ENCODE measurements around the gene GALNT17. TPM values are rescaled to one million over a fixed set of nuclear protein-coding genes. Genes with fewer than 3 reads are reported as not detected.

Gene GALNT17
- total and polyA plus RNA-seq, 2 experiments from 2014 or later = 11.1 to 65.6 TPM

- H3K27ac ChIP-seq (ENCODE audit: low read depth) = no peak overlapping the region
- no peak overlapping the region for H2AFZ ChIP-seq
- H3K4me1 Mint-ChIP-seq = peaks cover 18% of the 10 kb centered on the region
- no peaks in the 10 kb centered on the region; the same call in 1 of the 2 replicates for H3K36me3 ChIP-seq (ENCODE audit: insufficient read depth)
- H4K20me1 ChIP-seq (replicated peaks; ENCODE audit: insufficient read depth) = no peaks in the 10 kb centered on the region
- H3K4me3 ChIP-seq = no peak overlapping the region
- H3K4me1 ChIP-seq (ENCODE audit: insufficient read depth) = peaks cover 13% of the 10 kb centered on the region; the same call in 1 of the 2 replicates
- no peaks in the 10 kb centered on the region for H3K9me2 ChIP-seq (ENCODE audit: insufficient read depth)
- peaks cover 9% of the 10 kb centered on the region for H3K9me3 Mint-ChIP-seq
- H3K79me2 ChIP-seq (replicated peaks; ENCODE audit: insufficient read depth) = no peaks in the 10 kb centered on the region
- peaks cover 7% of the 10 kb centered on the region for H3K27me3 Mint-ChIP-seq (ENCODE audit: insufficient read depth, low read depth, poor library complexity)
- H3K4me3 Mint-ChIP-seq = no peak overlapping the region
- DNase-seq (ENCODE audit: low spot score) = peak; percentile 30
- H3K27ac Mint-ChIP-seq = peak overlapping the region; percentile 26; the same call in 1 of the 2 replicates
- no peaks in the 10 kb centered on the region for H3K27me3 ChIP-seq (ENCODE audit: insufficient read depth)
- peaks cover 41% of the 10 kb centered on the region for H3K36me3 Mint-ChIP-seq (ENCODE audit: low read depth)
- H3F3A ChIP-seq (replicated peaks; ENCODE audit: low read depth) = 0 out of 2 replicates have a peak, but pooled peaks cover 2% of the 10 kb centered on the region
- no peak overlapping the region for H3K4me2 ChIP-seq
- peak; percentile 93 for ATAC-seq
- TF ChIP-seq, protein P1, sequence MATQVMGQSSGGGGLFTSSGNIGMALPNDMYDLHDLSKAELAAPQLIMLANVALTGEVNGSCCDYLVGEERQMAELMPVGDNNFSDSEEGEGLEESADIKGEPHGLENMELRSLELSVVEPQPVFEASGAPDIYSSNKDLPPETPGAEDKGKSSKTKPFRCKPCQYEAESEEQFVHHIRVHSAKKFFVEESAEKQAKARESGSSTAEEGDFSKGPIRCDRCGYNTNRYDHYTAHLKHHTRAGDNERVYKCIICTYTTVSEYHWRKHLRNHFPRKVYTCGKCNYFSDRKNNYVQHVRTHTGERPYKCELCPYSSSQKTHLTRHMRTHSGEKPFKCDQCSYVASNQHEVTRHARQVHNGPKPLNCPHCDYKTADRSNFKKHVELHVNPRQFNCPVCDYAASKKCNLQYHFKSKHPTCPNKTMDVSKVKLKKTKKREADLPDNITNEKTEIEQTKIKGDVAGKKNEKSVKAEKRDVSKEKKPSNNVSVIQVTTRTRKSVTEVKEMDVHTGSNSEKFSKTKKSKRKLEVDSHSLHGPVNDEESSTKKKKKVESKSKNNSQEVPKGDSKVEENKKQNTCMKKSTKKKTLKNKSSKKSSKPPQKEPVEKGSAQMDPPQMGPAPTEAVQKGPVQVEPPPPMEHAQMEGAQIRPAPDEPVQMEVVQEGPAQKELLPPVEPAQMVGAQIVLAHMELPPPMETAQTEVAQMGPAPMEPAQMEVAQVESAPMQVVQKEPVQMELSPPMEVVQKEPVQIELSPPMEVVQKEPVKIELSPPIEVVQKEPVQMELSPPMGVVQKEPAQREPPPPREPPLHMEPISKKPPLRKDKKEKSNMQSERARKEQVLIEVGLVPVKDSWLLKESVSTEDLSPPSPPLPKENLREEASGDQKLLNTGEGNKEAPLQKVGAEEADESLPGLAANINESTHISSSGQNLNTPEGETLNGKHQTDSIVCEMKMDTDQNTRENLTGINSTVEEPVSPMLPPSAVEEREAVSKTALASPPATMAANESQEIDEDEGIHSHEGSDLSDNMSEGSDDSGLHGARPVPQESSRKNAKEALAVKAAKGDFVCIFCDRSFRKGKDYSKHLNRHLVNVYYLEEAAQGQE (IDR thresholded peaks at IDR 0.05; ENCODE audit: unreplicated experiment) = no peak
- no peak for TF ChIP-seq JUNB (IDR thresholded peaks at IDR 0.05; ENCODE audit: unreplicated experiment)
- TF ChIP-seq POLR2AphosphoS5 (IDR thresholded peaks at IDR 0.05; ENCODE audit: low read depth) = no peak
- no peak for TF ChIP-seq STAT1 (IDR thresholded peaks at IDR 0.05; ENCODE audit: unreplicated experiment)
- TF ChIP-seq NANOG (IDR thresholded peaks at IDR 0.05; ENCODE audit: borderline replicate concordance) = no peak
- TF ChIP-seq ZNF114 (CRISPR knock-in tag; IDR thresholded peaks at IDR 0.05) = no peak
- TF ChIP-seq EZH2phosphoT487 (IDR thresholded peaks at IDR 0.05; ENCODE audit: unreplicated experiment) = no peak
- no peak for TF ChIP-seq CREB1 (CRISPR knock-in tag; IDR thresholded peaks at IDR 0.05; ENCODE audit: low read depth)
- no peak for TF ChIP-seq EZH2 (IDR thresholded peaks at IDR 0.05; ENCODE audit: low read depth, unreplicated experiment)
- TF ChIP-seq, protein P2, sequence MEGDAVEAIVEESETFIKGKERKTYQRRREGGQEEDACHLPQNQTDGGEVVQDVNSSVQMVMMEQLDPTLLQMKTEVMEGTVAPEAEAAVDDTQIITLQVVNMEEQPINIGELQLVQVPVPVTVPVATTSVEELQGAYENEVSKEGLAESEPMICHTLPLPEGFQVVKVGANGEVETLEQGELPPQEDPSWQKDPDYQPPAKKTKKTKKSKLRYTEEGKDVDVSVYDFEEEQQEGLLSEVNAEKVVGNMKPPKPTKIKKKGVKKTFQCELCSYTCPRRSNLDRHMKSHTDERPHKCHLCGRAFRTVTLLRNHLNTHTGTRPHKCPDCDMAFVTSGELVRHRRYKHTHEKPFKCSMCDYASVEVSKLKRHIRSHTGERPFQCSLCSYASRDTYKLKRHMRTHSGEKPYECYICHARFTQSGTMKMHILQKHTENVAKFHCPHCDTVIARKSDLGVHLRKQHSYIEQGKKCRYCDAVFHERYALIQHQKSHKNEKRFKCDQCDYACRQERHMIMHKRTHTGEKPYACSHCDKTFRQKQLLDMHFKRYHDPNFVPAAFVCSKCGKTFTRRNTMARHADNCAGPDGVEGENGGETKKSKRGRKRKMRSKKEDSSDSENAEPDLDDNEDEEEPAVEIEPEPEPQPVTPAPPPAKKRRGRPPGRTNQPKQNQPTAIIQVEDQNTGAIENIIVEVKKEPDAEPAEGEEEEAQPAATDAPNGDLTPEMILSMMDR (conservative IDR thresholded peaks at IDR 0.05; ENCODE audit: low read depth in 2 of 2) = no peak
- TF ChIP-seq, protein P3, sequence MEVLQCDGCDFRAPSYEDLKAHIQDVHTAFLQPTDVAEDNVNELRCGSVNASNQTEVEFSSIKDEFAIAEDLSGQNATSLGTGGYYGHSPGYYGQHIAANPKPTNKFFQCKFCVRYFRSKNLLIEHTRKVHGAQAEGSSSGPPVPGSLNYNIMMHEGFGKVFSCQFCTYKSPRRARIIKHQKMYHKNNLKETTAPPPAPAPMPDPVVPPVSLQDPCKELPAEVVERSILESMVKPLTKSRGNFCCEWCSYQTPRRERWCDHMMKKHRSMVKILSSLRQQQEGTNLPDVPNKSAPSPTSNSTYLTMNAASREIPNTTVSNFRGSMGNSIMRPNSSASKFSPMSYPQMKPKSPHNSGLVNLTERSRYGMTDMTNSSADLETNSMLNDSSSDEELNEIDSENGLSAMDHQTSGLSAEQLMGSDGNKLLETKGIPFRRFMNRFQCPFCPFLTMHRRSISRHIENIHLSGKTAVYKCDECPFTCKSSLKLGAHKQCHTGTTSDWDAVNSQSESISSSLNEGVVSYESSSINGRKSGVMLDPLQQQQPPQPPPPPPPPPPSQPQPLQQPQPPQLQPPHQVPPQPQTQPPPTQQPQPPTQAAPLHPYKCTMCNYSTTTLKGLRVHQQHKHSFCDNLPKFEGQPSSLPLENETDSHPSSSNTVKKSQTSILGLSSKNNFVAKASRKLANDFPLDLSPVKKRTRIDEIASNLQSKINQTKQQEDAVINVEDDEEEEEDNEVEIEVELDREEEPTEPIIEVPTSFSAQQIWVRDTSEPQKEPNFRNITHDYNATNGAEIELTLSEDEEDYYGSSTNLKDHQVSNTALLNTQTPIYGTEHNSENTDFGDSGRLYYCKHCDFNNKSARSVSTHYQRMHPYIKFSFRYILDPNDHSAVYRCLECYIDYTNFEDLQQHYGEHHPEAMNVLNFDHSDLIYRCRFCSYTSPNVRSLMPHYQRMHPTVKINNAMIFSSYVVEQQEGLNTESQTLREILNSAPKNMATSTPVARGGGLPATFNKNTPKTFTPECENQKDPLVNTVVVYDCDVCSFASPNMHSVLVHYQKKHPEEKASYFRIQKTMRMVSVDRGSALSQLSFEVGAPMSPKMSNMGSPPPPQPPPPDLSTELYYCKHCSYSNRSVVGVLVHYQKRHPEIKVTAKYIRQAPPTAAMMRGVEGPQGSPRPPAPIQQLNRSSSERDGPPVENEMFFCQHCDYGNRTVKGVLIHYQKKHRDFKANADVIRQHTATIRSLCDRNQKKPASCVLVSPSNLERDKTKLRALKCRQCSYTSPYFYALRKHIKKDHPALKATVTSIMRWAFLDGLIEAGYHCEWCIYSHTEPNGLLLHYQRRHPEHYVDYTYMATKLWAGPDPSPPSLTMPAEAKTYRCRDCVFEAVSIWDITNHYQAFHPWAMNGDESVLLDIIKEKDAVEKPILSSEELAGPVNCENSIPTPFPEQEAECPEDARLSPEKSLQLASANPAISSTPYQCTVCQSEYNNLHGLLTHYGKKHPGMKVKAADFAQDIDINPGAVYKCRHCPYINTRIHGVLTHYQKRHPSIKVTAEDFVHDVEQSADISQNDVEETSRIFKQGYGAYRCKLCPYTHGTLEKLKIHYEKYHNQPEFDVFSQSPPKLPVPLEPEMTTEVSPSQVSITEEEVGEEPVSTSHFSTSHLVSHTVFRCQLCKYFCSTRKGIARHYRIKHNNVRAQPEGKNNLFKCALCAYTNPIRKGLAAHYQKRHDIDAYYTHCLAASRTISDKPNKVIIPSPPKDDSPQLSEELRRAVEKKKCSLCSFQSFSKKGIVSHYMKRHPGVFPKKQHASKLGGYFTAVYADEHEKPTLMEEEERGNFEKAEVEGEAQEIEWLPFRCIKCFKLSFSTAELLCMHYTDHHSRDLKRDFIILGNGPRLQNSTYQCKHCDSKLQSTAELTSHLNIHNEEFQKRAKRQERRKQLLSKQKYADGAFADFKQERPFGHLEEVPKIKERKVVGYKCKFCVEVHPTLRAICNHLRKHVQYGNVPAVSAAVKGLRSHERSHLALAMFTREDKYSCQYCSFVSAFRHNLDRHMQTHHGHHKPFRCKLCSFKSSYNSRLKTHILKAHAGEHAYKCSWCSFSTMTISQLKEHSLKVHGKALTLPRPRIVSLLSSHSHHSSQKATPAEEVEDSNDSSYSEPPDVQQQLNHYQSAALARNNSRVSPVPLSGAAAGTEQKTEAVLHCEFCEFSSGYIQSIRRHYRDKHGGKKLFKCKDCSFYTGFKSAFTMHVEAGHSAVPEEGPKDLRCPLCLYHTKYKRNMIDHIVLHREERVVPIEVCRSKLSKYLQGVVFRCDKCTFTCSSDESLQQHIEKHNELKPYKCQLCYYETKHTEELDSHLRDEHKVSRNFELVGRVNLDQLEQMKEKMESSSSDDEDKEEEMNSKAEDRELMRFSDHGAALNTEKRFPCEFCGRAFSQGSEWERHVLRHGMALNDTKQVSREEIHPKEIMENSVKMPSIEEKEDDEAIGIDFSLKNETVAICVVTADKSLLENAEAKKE (CRISPR knock-in tag; IDR thresholded peaks at IDR 0.05) = no peak
- TF ChIP-seq ZNF331 (CRISPR knock-in tag; IDR thresholded peaks at IDR 0.05; ENCODE audit: low read depth) = no peak
- TF ChIP-seq ETS1 (IDR thresholded peaks at IDR 0.05) = no peak
Measured at GRCh38 chr7:71504697-71505441, 372.9 kb downstream of the GALNT17 start.

All from GM23338 (cell line).